Ovary (tissue), 9 donors: ENCODE data around the gene ATP5PO. TPM values are rescaled to one million over a fixed set of nuclear protein-coding genes. Genes with fewer than 3 reads are reported as not detected.

Experiments used
- DNase-seq, 5 donors: peaks; one replicate each; pipeline ENCODE4 v3.0.0-alpha.2; 2019 to 2020
- H3K27ac ChIP-seq, 2 donors: fragments of 200-600 bp; one replicate each; pipeline versions ENCODE4 v1.5.1 to v1.8.0; 2019 to 2022
- H3K27me3 ChIP-seq: fragments of 200-600 bp; one replicate; pipeline ENCODE4 v1.8.0; 2022
- H3K36me3 ChIP-seq: fragments of 200-600 bp; sonication (generic); one replicate; pipeline ENCODE4 v1.5.1; 2019
- H3K4me1 ChIP-seq: one replicate; pipeline ENCODE4 v1.8.1; 2013; ENCODE audit warnings: mild to moderate bottlenecking, moderate library complexity; ENCODE audit not compliant: insufficient read depth
- H3K4me3 ChIP-seq: fragments of 200-600 bp; sonication (generic); one replicate; pipeline ENCODE4 v1.5.1; 2017
- H3K9me3 ChIP-seq, 2 donors: fragments of 200-600 bp in 1 of 2; sonication (generic) in 1 of 2; one replicate each; pipeline versions ENCODE4 v1.5.1 to v1.8.1; 2013 to 2019; ENCODE audit warnings: mild to moderate bottlenecking in 1 of 2, moderate library complexity in 1 of 2
- EP300 ChIP-seq: sonication (generic); formaldehyde crosslinking; IDR thresholded peaks from one replicate; pipeline ENCODE4 v1.6.1; 2017; ENCODE audit warnings: antibody characterized with exemption
- POLR2A ChIP-seq: fragments of 450-650 bp; IDR thresholded peaks from one replicate; pipeline ENCODE4 v1.6.1; 2017; ENCODE audit warnings: antibody characterized with exemption, mild to moderate bottlenecking, moderate library complexity
- WGBS, 3 donors: extraction: QIAGEN DNeasy Blood & Tissue Kit in 1 of 3; methylation state at CpG; one replicate each; pipeline versions ENCODE4 v1.1.5 to v1.1.7; 2013 to 2017; 5-methylcytosine and 5-hydroxymethylcytosine counted together
- intact Hi-C, 4 donors: fragments of 100-400 bp; cut with DNase I; formaldehyde crosslinking; loops; one replicate each; pipeline versions ENCODE4 v1.11.0 to v1.15.1; 2022 to 2023
- polyA plus RNA-seq, 2 donors: library from polyadenylated mRNA; stranded (reverse); fragments of 200-250 nt in 1 of 2; fragments of 350-450 nt in 1 of 2; fragmentation: Illumina TruSeq in 1 of 2; extraction: RNeasy Lipid Tissue Mini Kit (QIAGEN cat#74804) in 1 of 2; gene quantifications; one replicate each; pipeline ENCODE4 v1.2.3, GENCODE V29; 2013 to 2014
- total RNA-seq, 7 donors: library from RNA; depleted of rRNA in 2 of 7; stranded (reverse); fragments of >200 nt in 2 of 7; fragmentation: NEBNext Ultra II Directional in 3 of 7; extraction: Animal tissue kit (Norgen Biotek cat#: 25700) in 3 of 7; gene quantifications; one replicate each; pipeline versions ENCODE4 v1.1.0 to v1.2.4, GENCODE V29; 2016 to 2023
- TF ChIP-seq, protein P1 (sequence below), 3 donors: fragments of 450-650 bp in 2 of 3; fragments of 200-600 bp in 1 of 3; IDR thresholded peaks; one replicate each; pipeline versions ENCODE4 v1.5.1 to v1.8.0; 2016 to 2022; ENCODE audit warnings: antibody characterized with exemption in 3 of 3, mild to moderate bottlenecking in 1 of 3
- donor health status: DM: no; HTN: no; CAD: no; lungs with moderate emphysema.
- donor health status: DM: no; HTN: no; CAD: no.
- donor health status: Bipolar disorder and iron deficiency.
- donor health status: DM: yes; HTN: yes; CAD: no.
- donor health status: DM: no; HTN: no; CAD: no.
- donor health status: DM: yes; HTN: yes; CAD: no.

The ATP5PO gene
- total and polyA plus RNA-seq, 9 donors: 144 to 283 (median 170) TPM

DNA sequence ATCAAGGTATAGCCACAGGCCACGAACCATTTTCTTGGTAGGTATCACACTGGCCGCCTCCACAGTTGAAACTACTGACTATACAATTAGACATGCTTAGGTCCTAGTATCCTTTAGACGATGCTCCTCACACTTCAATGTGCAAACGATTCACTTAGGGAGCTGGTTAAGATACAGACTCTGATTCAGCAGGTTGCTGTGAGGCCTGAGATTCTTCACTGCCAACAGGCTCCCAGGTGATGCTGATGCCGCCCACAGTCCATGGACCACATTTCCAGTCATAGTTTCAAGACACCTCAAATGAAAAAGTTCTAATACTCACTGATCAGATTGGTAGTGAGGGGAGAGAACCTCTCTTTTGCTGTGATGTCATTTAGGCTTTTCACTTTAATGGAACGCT lies 6.8 kb downstream of the ATP5PO start:
- no peak for DNase-seq
- no peaks in the 10 kb centered on the region for H3K27me3 ChIP-seq
- H3K36me3 ChIP-seq: no peaks in the 10 kb centered on the region
- peaks cover 4% of the 10 kb centered on the region for H3K4me1 ChIP-seq
- H3K27ac ChIP-seq: no peak overlapping the region
- H3K9me3 ChIP-seq: no peaks in the 10 kb centered on the region
- no peak for TF ChIP-seq EP300
- no peak for TF ChIP-seq POLR2A
- TF ChIP-seq, protein P1, sequence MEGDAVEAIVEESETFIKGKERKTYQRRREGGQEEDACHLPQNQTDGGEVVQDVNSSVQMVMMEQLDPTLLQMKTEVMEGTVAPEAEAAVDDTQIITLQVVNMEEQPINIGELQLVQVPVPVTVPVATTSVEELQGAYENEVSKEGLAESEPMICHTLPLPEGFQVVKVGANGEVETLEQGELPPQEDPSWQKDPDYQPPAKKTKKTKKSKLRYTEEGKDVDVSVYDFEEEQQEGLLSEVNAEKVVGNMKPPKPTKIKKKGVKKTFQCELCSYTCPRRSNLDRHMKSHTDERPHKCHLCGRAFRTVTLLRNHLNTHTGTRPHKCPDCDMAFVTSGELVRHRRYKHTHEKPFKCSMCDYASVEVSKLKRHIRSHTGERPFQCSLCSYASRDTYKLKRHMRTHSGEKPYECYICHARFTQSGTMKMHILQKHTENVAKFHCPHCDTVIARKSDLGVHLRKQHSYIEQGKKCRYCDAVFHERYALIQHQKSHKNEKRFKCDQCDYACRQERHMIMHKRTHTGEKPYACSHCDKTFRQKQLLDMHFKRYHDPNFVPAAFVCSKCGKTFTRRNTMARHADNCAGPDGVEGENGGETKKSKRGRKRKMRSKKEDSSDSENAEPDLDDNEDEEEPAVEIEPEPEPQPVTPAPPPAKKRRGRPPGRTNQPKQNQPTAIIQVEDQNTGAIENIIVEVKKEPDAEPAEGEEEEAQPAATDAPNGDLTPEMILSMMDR (IDR thresholded peaks at IDR 0.05): no peak
- 85 to 93% (median 90%) methylated on average over 6 of the region's 6 CpGs for WGBS, 3 donors
- H3K4me3 ChIP-seq: no peak overlapping the region
- intact Hi-C loops: no loop called here

DNA sequence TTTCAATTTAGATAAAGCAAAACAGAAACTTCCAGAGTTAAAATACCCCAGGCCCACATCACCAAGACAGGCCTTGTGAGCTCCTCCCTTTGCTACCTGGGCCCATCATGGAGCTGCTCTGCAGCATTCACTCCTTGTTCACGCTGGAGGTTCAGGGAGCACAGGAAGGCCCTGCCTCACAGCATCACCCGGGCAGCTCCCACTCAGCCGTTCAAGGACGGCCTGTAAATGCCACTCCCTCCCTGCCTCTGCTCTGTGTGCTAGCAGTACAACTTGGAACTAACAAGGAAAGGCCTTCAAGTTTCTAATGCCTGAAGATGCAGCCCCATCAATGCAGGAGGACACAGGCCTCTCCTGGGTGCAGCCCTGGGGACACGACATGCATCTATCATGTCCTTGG lies 11.6 kb downstream of the ATP5PO start:
- no peak overlapping the region for H3K4me3 ChIP-seq
- H3K27me3 ChIP-seq: no peaks in the 10 kb centered on the region
- peak in 4 of 5 donors; percentile 38 to 75 (median 55) for DNase-seq
- WGBS, 3 donors: 7 to 17% (median 11%) methylated on average over 5 of the region's 5 CpGs
- no peaks in the 10 kb centered on the region for H3K36me3 ChIP-seq
- H3K9me3 ChIP-seq: no peaks in the 10 kb centered on the region
- peaks cover 6% of the 10 kb centered on the region for H3K4me1 ChIP-seq
- TF ChIP-seq EP300: no peak
- TF ChIP-seq POLR2A: no peak
- TF ChIP-seq, protein P1 (IDR thresholded peaks at IDR 0.05): no peak
- H3K27ac ChIP-seq: no peak overlapping the region
- intact Hi-C loops: no loop called here

DNA sequence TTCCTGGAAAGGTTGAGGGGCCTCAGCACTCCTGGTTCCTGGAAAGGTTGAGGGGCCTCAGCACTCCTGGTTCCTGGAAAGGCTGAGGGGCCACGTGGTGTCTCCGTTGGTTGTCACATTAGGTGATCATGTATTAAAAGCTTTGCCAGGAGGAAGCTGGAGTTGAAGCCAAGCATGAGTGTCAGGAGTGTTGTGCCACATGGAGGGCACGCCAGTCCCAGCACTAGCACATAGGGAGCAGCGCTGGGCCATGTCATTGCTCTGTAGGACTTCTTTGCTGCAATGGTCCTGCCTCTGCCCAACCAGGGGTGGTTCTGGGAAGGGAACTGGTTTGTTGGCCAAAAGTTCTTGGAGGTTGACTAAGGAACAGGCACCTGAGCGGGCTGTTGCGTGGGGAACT lies 13.3 kb downstream of the ATP5PO start:
- intact Hi-C loops: no loop called here
- H3K9me3 ChIP-seq: no peaks in the 10 kb centered on the region
- DNase-seq: no peak
- no peak overlapping the region for H3K27ac ChIP-seq
- H3K36me3 ChIP-seq: no peaks in the 10 kb centered on the region
- H3K4me3 ChIP-seq: no peak overlapping the region
- TF ChIP-seq, protein P1 (IDR thresholded peaks at IDR 0.05): no peak
- TF ChIP-seq POLR2A (no peak), EP300 (no peak)
- H3K4me1 ChIP-seq: peaks cover 7% of the 10 kb centered on the region
- no peaks in the 10 kb centered on the region for H3K27me3 ChIP-seq
- 84 to 93% (median 93%) methylated on average over 6 of the region's 6 CpGs for WGBS, 3 donors

DNA sequence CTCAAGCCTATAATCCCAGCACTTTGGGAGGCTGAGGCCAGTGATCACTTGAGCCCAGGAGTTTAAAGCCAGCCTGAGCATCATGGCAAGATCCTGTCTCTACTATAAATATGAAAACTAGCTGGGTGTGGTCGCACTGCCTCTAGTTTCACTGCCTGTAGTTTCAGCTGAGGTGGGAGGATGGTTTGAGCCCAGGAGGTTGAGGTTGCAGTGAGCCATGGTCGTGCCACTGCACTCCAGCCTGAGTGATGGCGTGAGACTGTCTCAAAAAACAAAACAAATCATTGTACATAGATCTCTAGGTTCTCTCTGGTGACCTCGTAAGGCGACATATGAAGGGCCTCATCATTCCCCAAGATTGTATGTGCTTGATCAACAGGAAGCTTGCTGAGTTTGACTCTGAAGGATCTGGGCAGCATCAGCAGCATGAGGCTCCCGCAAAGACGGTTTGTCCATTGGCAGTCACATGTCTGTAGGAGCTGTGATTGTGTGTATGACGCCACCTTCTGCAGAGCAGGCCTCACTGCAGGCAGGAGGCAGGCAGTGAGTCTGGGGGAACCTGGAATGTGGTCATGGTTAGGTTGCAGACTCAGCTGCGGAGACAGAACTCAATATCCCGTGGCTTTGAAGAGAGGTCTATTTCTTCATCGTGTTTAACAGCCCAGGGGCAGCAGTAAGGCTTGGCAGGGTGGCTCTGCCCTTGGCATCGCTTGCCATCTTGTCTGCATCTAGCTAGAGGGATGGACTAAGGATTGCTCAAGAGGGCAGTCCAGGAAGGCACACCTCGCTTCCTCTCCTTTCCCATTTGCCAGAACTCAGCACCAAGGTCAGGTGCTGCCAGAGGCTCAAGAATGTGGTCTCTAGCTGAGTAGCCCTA lies 14.0 kb downstream of the ATP5PO start:
- WGBS, 3 donors: 60 to 74% (median 67%) methylated on average over 13 of the region's 13 CpGs
- Histone ChIP-seq H3K27me3 (no peaks in the 10 kb centered on the region), H3K9me3 (no peaks in the 10 kb centered on the region), H3K4me3 (no peak overlapping the region), H3K4me1 (peaks cover 7% of the 10 kb centered on the region), H3K27ac (no peak overlapping the region), H3K36me3 (no peaks in the 10 kb centered on the region)
- intact Hi-C loops: no loop called here
- TF ChIP-seq, protein P1 (IDR thresholded peaks at IDR 0.05): no peak
- TF ChIP-seq POLR2A (no peak), EP300 (no peak)
- DNase-seq: peak in 1 of 5 donors; percentile 32
